ENCODE measurements around the gene SSTR5. TPM values are rescaled to one million over a fixed set of nuclear protein-coding genes. Genes with fewer than 3 reads are reported as not detected.

Gene SSTR5
- total and polyA plus RNA-seq, 10 of the 15 experiments (the other 5 are each of a cell fraction or from before 2014, with no cell fraction given), result not detected

GRCh38 chr16:1034230-1035065 lies 38.1 kb upstream of the SSTR5 start:
- Histone ChIP-seq H3K27ac (ENCODE audit: control insufficient read depth, insufficient read depth) (no peak overlapping the region), H3K79me2 (ENCODE audit: control insufficient read depth, insufficient read depth, low read length) (no peaks in the 10 kb centered on the region), H3K9me3 (replicated peaks; ENCODE audit: control insufficient read depth, insufficient read depth, low read length) (no peaks in the 10 kb centered on the region; the same call in 2 of the 3 replicates), H3K9ac (ENCODE audit: control insufficient read depth, insufficient read depth, low read length) (no peak overlapping the region), H3K4me1 (ENCODE audit: control insufficient read depth, insufficient read depth, low read length) (no peaks in the 10 kb centered on the region), H4K20me1 (ENCODE audit: control insufficient read depth, insufficient read depth) (no peaks in the 10 kb centered on the region), H3K36me3 (ENCODE audit: control insufficient read depth in 2 of 2, insufficient read depth in 2 of 2, low read length in 1 of 2) (no peaks in the 10 kb centered on the region), H3K4me3 (no peak overlapping the region), H3K4me2 (ENCODE audit: control insufficient read depth, insufficient read depth) (no peak overlapping the region), H3K27me3 (replicated peaks in 1 of 2; ENCODE audit: control insufficient read depth in 2 of 2, insufficient read depth in 2 of 2, low read length in 1 of 2) (no peaks in the 10 kb centered on the region), H2AFZ (ENCODE audit: control insufficient read depth, low read depth, low read length) (no peak overlapping the region)
- BruUV-seq (replicated peaks), result no TSS peak
- in situ Hi-C loops (cut with MboI) (no loop called here), intact Hi-C loops (cut with micrococcal nuclease; ENCODE audit: unreplicated experiment) (no loop called here)
- ChIA-PET POLR2A (no interaction called here), SMC1A (ENCODE audit: uncharacterized antibody, unreplicated experiment) (no interaction called here), CTCF (no interaction called here), RAD21 (ENCODE audit: unreplicated experiment) (no interaction called here)
- 18% methylated on average over 6 of the region's 6 CpGs for WGBS (ENCODE audit: insufficient coverage, insufficient replicate concordance, low lambda C conversion rate, missing lambda C conversion rate)
- DNase-seq (ENCODE audit: low read depth, low spot score), result no peak
- no peak for FAIRE-seq
- ATAC-seq, result no peak
- no peak for TF ChIP-seq CBX5 (IDR thresholded peaks at IDR 0.05; ENCODE audit: low read depth)
- TF ChIP-seq NR2F1 (conservative IDR thresholded peaks at IDR 0.05), result no peak
- no peak for TF ChIP-seq TBL1XR1 (IDR thresholded peaks at IDR 0.05; ENCODE audit: low read depth, low read length)

- Histone ChIP-seq H4K20me1 (ENCODE audit: control insufficient read depth, insufficient read depth) (no peaks in the 10 kb centered on the region), H3K27me3 (replicated peaks in 1 of 2; ENCODE audit: control insufficient read depth in 2 of 2, insufficient read depth in 2 of 2, low read length in 1 of 2) (no peaks in the 10 kb centered on the region), H3K27ac (ENCODE audit: control insufficient read depth, insufficient read depth) (no peak overlapping the region), H3K9ac (ENCODE audit: control insufficient read depth, insufficient read depth, low read length) (no peak overlapping the region), H3K4me3 (no peak overlapping the region), H3K4me2 (ENCODE audit: control insufficient read depth, insufficient read depth) (no peak overlapping the region), H3K36me3 (ENCODE audit: control insufficient read depth in 2 of 2, insufficient read depth in 2 of 2, low read length in 1 of 2) (no peaks in the 10 kb centered on the region), H3K79me2 (ENCODE audit: control insufficient read depth, insufficient read depth, low read length) (no peaks in the 10 kb centered on the region), H2AFZ (ENCODE audit: control insufficient read depth, low read depth, low read length) (no peak overlapping the region), H3K9me3 (replicated peaks; ENCODE audit: control insufficient read depth, insufficient read depth, low read length) (no peaks in the 10 kb centered on the region; the same call in 2 of the 3 replicates), H3K4me1 (ENCODE audit: control insufficient read depth, insufficient read depth, low read length) (no peaks in the 10 kb centered on the region)
- no TSS peak for BruUV-seq (replicated peaks)
- ChIA-PET SMC1A (ENCODE audit: uncharacterized antibody, unreplicated experiment) (no interaction called here), CTCF (no interaction called here), POLR2A (no interaction called here), RAD21 (ENCODE audit: unreplicated experiment) (no interaction called here)
- 24% methylated on average over 7 of the region's 7 CpGs for WGBS (ENCODE audit: insufficient coverage, insufficient replicate concordance, low lambda C conversion rate, missing lambda C conversion rate)
- ATAC-seq (no peak), FAIRE-seq (no peak), DNase-seq (ENCODE audit: low read depth, low spot score) (no peak)
- in situ Hi-C loops (cut with MboI), result no loop called here
- intact Hi-C loops (cut with micrococcal nuclease; ENCODE audit: unreplicated experiment), result no loop called here
- TF ChIP-seq WRNIP1 (IDR thresholded peaks at IDR 0.05; ENCODE audit: borderline replicate concordance, low read depth, low read length) (no peak), STAT1 (conservative IDR thresholded peaks at IDR 0.05) (no peak), TBL1XR1 (IDR thresholded peaks at IDR 0.05; ENCODE audit: low read depth, low read length) (no peak), BCLAF1 (IDR thresholded peaks at IDR 0.05) (no peak), ATF3 (IDR thresholded peaks at IDR 0.05; ENCODE audit: borderline replicate concordance, extremely low read depth, low read depth, low read length) (no peak), RB1 (IDR thresholded peaks at IDR 0.05; ENCODE audit: borderline replicate concordance) (no peak), KAT2A (conservative IDR thresholded peaks at IDR 0.05; ENCODE audit: control insufficient read depth, low read depth, low read length) (no peak)
- TF ChIP-seq, protein P1, sequence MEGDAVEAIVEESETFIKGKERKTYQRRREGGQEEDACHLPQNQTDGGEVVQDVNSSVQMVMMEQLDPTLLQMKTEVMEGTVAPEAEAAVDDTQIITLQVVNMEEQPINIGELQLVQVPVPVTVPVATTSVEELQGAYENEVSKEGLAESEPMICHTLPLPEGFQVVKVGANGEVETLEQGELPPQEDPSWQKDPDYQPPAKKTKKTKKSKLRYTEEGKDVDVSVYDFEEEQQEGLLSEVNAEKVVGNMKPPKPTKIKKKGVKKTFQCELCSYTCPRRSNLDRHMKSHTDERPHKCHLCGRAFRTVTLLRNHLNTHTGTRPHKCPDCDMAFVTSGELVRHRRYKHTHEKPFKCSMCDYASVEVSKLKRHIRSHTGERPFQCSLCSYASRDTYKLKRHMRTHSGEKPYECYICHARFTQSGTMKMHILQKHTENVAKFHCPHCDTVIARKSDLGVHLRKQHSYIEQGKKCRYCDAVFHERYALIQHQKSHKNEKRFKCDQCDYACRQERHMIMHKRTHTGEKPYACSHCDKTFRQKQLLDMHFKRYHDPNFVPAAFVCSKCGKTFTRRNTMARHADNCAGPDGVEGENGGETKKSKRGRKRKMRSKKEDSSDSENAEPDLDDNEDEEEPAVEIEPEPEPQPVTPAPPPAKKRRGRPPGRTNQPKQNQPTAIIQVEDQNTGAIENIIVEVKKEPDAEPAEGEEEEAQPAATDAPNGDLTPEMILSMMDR (IDR thresholded peaks at IDR 0.05 in 2 of 3, conservative IDR thresholded peaks at IDR 0.05 in 1 of 3; ENCODE audit: control insufficient read depth in 2 of 3, extremely low read depth in 1 of 3, insufficient read depth in 1 of 3, low read depth in 3 of 3, low read length in 3 of 3), result no peak
Observed at GRCh38 chr16:1035066-1035415, 37.5 kb upstream of the SSTR5 start.

All from GM12878 (cell line).